ENCODE results near the gene LARGE1.

DNA sequence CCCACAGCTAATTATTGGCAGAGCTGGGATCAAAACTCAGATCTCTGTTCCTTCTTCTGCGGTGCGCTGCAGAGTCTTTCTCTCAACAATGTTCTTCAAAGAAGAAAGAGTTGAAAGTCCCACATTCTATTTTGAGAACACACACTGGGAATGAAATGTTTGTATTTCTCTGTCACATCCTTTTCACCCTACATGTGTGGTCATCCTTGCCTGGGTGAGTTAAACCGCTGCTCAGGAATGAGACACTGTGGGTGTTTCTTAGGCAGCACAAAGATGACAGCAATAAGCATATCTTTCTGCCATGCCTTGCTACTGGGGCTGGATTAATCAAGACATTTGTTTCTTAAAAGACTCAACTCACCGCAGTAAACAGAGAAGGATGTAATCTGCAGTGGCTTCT is 222.6 kb downstream of the LARGE1 start:
- TF ChIP-seq POLR2A (IDR thresholded peaks at IDR 0.05) = no peak
- TF ChIP-seq, protein P1, sequence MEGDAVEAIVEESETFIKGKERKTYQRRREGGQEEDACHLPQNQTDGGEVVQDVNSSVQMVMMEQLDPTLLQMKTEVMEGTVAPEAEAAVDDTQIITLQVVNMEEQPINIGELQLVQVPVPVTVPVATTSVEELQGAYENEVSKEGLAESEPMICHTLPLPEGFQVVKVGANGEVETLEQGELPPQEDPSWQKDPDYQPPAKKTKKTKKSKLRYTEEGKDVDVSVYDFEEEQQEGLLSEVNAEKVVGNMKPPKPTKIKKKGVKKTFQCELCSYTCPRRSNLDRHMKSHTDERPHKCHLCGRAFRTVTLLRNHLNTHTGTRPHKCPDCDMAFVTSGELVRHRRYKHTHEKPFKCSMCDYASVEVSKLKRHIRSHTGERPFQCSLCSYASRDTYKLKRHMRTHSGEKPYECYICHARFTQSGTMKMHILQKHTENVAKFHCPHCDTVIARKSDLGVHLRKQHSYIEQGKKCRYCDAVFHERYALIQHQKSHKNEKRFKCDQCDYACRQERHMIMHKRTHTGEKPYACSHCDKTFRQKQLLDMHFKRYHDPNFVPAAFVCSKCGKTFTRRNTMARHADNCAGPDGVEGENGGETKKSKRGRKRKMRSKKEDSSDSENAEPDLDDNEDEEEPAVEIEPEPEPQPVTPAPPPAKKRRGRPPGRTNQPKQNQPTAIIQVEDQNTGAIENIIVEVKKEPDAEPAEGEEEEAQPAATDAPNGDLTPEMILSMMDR (IDR thresholded peaks at IDR 0.05) = no peak

Measured in body of pancreas (tissue), 4 donors.